Immature natural killer cell (primary cell): ENCODE data around the gene ASTE1. TPM values are rescaled to one million over a fixed set of nuclear protein-coding genes. Genes with fewer than 3 reads are reported as not detected.
"Not testable (repeated sequence)": the region's sequence is repeated elsewhere in the genome, so short reads cannot be mapped to it uniquely, and the experiment has no call there.

Source experiments
- DNase-seq, 3 donors: peaks; one replicate each; pipeline ENCODE4 v3.0.0; 2022; ENCODE audit warnings: mixed read lengths in 1 of 3
- H3K27ac Mint-ChIP-seq, 6 donors: one replicate each; pipeline ENCODE4 v1.8.0; 2020; ENCODE audit warnings: mixed read lengths in 6 of 6, mild to moderate bottlenecking in 5 of 6, inconsistent platforms in 4 of 6, moderate library complexity in 3 of 6
- H3K27me3 Mint-ChIP-seq, 3 donors: one replicate each; pipeline ENCODE4 v1.8.0; 2020 to 2021; ENCODE audit warnings: low read depth in 3 of 3, mild to moderate bottlenecking in 3 of 3, mixed read lengths in 3 of 3, moderate library complexity in 3 of 3, inconsistent platforms in 1 of 3
- H3K36me3 Mint-ChIP-seq, 3 donors: one replicate each; pipeline ENCODE4 v1.8.0; 2020; ENCODE audit warnings: mixed read lengths in 3 of 3, inconsistent platforms in 2 of 3, mild to moderate bottlenecking in 2 of 3
- H3K4me1 Mint-ChIP-seq, 2 donors: one replicate each; pipeline ENCODE4 v1.8.0; 2020; ENCODE audit warnings: inconsistent platforms in 2 of 2, mild to moderate bottlenecking in 2 of 2, mixed read lengths in 2 of 2, moderate library complexity in 1 of 2
- H3K4me3 Mint-ChIP-seq, 5 donors: one replicate each; pipeline ENCODE4 v1.8.0; 2020; ENCODE audit warnings: mild to moderate bottlenecking in 5 of 5, mixed read lengths in 5 of 5, inconsistent platforms in 3 of 5, moderate library complexity in 3 of 5
- H3K9me3 Mint-ChIP-seq, 6 donors: one replicate each; pipeline ENCODE4 v1.8.0; 2020; ENCODE audit warnings: mild to moderate bottlenecking in 6 of 6, mixed read lengths in 6 of 6, inconsistent platforms in 4 of 6, moderate library complexity in 3 of 6
- polyA plus RNA-seq, 3 donors: library from polyadenylated mRNA; unstranded; fragments of 300-500 nt; fragmentation: Illumina TruSeq; gene quantifications; one replicate each; pipeline ENCODE4 v1.2.3, GENCODE V29; 2021

Gene ASTE1, protein sequence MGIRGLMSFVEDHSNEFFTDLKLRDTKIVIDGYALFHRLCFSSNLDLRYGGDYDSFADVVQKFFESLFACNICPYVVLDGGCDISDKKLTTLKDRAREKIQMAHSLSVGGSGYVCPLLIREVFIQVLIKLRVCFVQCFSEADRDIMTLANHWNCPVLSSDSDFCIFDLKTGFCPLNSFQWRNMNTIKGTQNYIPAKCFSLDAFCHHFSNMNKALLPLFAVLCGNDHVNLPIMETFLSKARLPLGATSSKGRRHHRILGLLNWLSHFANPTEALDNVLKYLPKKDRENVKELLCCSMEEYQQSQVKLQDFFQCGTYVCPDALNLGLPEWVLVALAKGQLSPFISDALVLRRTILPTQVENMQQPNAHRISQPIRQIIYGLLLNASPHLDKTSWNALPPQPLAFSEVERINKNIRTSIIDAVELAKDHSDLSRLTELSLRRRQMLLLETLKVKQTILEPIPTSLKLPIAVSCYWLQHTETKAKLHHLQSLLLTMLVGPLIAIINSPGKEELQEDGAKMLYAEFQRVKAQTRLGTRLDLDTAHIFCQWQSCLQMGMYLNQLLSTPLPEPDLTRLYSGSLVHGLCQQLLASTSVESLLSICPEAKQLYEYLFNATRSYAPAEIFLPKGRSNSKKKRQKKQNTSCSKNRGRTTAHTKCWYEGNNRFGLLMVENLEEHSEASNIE
- polyA plus RNA-seq = 10 to 100 TPM; 15.9 to 28.6 (median 21.2) TPM

DNA sequence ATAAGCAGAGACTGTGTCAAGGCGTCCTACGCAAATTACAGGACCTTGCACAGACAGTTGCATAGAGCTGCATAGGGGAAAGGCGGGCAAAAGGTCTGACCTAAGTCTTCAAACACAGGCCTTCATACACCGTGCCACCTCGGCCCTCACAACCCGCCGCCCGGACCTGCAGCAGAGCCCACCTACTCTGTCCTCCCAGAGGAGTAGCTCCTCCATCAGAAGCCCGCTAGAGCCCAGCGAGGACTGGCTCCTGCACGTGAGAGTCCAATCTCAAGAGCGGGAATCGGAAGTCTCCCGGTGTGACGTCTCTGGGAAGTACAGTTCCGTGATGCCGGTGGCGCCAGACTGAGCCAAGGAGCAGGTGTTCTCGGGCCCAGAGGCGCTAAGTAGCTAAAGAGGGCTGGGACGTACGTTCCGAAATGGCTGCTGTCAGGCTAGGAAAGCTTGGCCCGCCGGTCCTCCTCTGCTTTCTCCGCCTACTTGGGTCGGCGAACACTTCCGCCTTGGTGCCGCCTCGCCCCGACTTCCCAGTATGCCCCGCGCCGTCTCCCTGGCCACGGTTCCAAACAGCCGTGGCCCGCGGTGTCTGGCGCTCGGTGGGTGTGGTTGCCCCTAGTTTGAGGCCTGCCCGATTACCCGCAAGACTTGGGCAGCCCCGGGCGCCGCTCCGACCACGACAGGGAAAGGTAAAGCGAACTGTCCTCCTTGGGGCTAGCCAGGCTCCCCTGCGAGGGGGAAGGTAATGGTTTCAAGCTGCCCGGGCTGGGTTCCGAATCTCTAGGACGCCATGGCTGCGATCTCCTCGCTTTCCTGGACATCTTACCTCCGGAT, at the start of gene ASTE1, which contains the start of gene NEK11:
ASTE1 (minus strand) TSS at position 505 of the 831 bp plus-strand sequence. CDS start 1,519 bp downstream, outside the sequence.
NEK11 (plus strand) TSS at position 557 of the 831 bp plus-strand sequence. CDS start 2,832 bp downstream, outside the sequence.
- Mint-ChIP-seq H3K9me3 (no peaks in the 10 kb centered on the region), H3K27ac (peak within 1 kb of the TSS; percentile 88 to 99 (median 96)), H3K36me3 (peaks cover 12 to 18% (median 16%) of the 10 kb centered on the region in 3 donors), H3K4me1 (peaks cover 48 to 57% of the 10 kb centered on the region in 2 donors), H3K4me3 (peak within 1 kb of the TSS; percentile 87 to 96 (median 93)), H3K27me3 (peaks cover 8 to 13% (median 9%) of the 10 kb centered on the region in 3 donors)
- DNase-seq = peak; percentile 94 to 97 (median 95)

DNA sequence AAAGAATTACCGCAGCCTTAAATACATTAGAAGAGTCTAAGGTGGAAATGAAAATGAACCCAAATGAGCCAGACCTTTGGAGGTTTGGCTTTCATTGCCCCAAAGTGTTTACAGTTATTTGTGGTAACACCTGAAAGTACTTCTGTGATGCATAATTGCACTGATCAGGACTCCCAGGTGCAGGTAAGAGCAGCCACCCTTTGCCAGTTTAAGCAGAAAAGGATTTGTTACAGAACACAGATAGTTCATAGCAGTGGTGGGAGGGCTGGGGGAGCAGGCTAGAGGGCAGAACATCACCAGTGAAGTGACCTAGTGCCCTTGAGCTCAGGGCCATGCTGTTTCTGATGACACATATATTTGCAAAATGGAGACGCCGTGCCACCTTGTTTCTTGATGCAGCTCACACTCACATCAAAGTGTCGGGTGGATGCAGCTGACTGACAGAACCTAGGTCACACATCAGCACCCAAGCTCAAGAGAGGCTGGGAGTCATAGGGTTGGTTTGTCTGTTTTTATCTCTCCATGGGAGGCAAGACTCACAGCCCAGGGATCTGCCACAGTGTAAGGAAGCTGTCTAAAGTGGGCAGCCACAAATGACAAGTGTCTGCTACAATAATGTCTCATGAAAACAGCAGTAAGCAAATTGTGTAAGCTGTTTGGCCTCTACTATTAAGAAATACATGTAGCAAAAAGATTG, 49.2 kb upstream of the ASTE1 start:
- peaks cover 0 to 2% (median 1%) of the 10 kb centered on the region in 3 donors for H3K27me3 Mint-ChIP-seq
- no peak overlapping the region for H3K27ac Mint-ChIP-seq
- no peaks in the 10 kb centered on the region for H3K4me1 Mint-ChIP-seq
- no peaks in the 10 kb centered on the region for H3K36me3 Mint-ChIP-seq
- DNase-seq = no peak
- H3K9me3 Mint-ChIP-seq = no peaks in the 10 kb centered on the region
- H3K4me3 Mint-ChIP-seq = no peak overlapping the region

DNA sequence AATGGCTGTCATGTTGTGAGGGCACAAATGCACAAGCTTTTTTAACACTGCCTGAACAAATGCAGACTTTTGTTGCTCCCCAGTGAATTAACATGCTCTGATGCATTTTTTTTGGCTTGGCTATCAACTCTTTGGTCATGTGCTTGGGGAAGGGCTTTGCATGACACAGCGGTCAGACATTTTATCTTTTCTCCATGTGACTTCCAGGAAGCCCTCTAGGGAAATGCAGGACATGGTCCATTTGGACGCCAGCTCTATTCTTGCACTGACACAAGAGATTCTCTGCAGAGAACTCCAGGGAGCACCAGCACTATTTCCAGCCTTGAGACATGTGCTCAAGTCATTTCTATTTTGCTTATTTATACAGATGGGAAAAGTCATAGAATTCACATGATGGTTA, 46.2 kb upstream of the ASTE1 start:
- H3K9me3 Mint-ChIP-seq = no peaks in the 10 kb centered on the region
- peaks cover 0 to 2% (median 1%) of the 10 kb centered on the region in 3 donors for H3K27me3 Mint-ChIP-seq
- H3K36me3 Mint-ChIP-seq = no peaks in the 10 kb centered on the region
- no peaks in the 10 kb centered on the region for H3K4me1 Mint-ChIP-seq
- no peak overlapping the region for H3K27ac Mint-ChIP-seq
- no peak overlapping the region for H3K4me3 Mint-ChIP-seq
- no peak for DNase-seq

DNA sequence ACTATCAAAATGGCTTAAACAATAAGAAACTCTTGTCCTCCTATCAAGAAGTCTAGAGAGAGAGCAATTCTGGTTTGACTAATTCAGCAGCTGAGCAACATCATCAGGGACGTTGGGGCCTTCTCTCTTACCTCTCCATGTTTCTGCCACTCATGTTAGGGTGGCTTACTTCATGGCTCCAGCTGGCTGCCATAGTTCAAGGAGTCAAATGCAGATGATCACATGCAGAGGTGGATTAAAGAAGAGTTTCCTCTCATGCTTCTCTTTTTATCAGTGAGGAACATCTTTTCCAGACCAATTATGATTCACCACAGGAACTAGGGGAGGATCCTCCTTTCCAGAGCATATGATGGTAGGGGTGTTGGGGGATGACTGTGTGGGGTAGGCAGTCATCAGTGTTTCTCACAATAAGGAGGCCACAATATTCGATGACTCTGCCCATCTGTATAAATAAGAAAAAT, 45.5 kb upstream of the ASTE1 start:
- Mint-ChIP-seq H3K36me3 (no peaks in the 10 kb centered on the region), H3K9me3 (no peaks in the 10 kb centered on the region), H3K27me3 (peaks cover 0 to 2% (median 1%) of the 10 kb centered on the region in 3 donors), H3K4me1 (no peaks in the 10 kb centered on the region), H3K4me3 (no peak overlapping the region), H3K27ac (no peak overlapping the region)
- DNase-seq = no peak

DNA sequence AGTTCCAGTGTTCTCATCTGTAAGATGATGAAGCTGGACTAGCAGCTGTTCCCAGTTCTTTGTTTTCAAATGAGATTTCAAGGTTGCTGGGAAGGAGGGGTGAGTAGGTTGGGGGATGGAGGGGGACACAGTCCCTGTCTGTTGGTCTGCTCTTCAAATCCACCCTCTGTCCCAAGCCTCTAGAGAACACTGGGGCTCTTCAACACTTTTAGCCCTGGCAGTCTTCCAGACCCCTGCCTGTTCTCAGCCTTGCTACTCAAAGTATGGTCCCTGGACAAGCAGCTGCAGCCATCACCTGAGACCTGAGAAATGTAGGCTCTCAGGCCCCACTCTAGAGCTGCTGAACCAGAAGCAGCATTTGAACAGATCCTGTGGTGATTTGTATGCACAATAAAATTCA, 41.4 kb upstream of the ASTE1 start:
- Mint-ChIP-seq H3K36me3 (no peaks in the 10 kb centered on the region), H3K27me3 (peaks cover 0 to 2% (median 0%) of the 10 kb centered on the region in 3 donors), H3K4me1 (no peaks in the 10 kb centered on the region), H3K27ac (peak overlapping the region in 1 of 6 donors; percentile 5), H3K9me3 (no peaks in the 10 kb centered on the region), H3K4me3 (no peak overlapping the region)
- DNase-seq = no peak

DNA sequence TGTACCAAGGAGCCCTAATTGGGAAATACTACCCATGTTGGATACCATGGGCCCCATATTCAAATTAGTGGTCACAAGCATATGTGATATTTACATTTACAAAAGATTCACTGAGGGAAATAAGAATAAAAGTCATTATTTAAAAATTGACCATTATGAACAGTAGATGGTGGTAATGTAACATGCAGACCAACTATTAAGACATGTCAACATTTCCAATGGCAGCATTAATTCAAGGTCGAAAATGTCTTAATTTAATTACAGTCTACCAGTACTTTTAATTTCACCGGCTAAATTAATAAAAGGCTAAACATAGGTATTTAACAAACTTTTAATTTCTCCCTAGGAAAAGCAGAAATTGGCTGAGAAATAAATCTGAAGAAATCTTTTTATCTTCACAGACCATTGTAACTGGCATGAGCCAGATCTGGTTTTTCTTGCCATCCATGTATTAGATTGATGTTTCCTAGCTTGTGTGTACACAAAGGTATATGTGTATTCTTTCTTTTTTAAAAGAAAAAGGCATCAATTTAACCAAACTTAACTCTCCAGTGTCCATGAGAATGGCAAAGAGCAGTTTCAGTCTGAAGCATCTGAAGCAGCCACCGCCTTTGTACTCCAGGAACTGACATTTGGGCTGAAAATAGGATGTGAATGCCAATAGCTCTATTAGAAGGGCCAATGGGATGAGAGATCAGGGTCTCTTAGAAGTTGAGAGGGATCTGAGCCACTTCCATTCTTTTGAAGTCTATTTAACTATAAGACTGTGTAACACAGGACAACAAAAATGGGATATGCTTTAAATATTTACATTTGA, 26.6 kb upstream of the ASTE1 start:
- H3K9me3 Mint-ChIP-seq = peaks cover 0 to 2% (median 0%) of the 10 kb centered on the region in 6 donors
- H3K4me1 Mint-ChIP-seq = no peaks in the 10 kb centered on the region

DNA sequence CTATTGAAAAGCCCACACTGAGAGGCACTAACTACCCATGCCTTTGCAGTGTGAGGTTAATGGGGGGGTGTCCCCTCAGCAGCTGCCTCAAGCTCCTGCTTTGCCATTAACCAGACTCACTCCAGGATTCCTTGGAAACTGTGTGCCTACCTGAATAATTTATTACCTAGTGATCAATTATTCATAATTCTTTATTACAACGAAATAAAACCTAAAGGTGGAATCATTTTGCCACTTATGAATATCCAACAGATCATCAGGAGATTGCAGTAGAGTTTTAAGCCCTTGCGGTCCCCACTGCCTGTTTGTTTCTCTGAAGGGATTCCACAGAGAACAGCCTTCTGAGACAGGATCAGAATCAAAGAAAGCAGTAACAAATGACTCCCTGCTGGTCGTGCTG, 23.4 kb upstream of the ASTE1 start:
- Mint-ChIP-seq H3K36me3 (peaks cover 4 to 20% (median 11%) of the 10 kb centered on the region in 3 donors), H3K27ac (no peak overlapping the region), H3K9me3 (peaks cover 7 to 23% (median 16%) of the 10 kb centered on the region in 6 donors), H3K4me3 (no peak overlapping the region), H3K27me3 (peaks cover 2 to 3% (median 2%) of the 10 kb centered on the region in 3 donors), H3K4me1 (no peaks in the 10 kb centered on the region)
- no peak for DNase-seq

More for the DNA sequence above, 26.6 kb upstream of the ASTE1 start:
- H3K27me3 Mint-ChIP-seq = peaks cover 0 to 2% (median 2%) of the 10 kb centered on the region in 3 donors
- H3K27ac Mint-ChIP-seq = no peak overlapping the region
- H3K36me3 Mint-ChIP-seq = peaks cover 0 to 6% (median 0%) of the 10 kb centered on the region in 3 donors
- no peak overlapping the region for H3K4me3 Mint-ChIP-seq
- peak in 2 of 3 donors; percentile 8 to 10 for DNase-seq

DNA sequence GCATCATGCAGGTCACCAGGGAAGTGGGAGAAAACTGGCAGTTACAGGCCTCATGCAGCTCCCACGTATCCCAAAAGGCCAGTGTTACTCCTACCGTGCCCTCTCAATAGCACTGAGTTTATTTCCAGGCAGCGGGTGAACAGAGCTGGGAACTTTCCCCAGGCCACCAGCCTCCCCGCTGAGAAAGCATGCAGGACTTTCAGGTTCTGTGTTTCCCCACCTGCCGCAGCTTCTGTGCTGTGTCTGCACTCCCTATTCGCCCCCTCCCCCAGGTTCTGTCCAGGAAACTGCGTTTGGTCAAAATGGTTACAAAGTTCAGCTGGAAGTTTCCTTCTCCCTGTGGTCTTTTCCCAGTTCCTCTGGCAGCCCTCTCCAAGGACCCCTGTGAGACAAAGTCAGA, 21.4 kb upstream of the ASTE1 start:
- Mint-ChIP-seq H3K9me3 (peaks cover 16 to 42% (median 34%) of the 10 kb centered on the region in 6 donors), H3K36me3 (peaks cover 21 to 29% (median 28%) of the 10 kb centered on the region in 3 donors), H3K27ac (no peak overlapping the region), H3K27me3 (peaks cover 0 to 3% (median 3%) of the 10 kb centered on the region in 3 donors), H3K4me3 (no peak overlapping the region), H3K4me1 (peaks cover 5 to 7% of the 10 kb centered on the region in 2 donors)
- no peak for DNase-seq

DNA sequence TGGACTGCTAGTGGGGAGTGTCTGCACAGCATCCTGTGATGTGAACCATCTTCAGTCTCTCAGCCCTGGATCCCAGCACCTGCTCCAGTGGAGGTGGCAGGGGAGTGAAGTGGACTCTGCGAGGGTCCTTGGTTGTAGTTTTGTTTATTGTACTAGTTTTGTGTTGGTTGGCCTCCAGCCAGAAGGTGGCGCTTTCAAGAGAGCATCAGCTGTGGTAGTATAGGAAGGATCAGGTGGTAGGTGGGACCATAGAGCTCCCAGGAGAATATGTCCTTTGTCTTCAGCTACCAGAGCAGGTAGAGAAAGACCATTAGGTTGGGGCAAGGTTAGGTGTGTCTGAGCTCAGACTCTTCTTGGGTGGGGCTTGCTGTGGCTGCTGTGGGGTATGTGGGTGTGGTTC, 21.0 kb upstream of the ASTE1 start:
- Mint-ChIP-seq H3K9me3 (peaks cover 16 to 42% (median 34%) of the 10 kb centered on the region in 6 donors), H3K4me3 (no peak overlapping the region), H3K36me3 (peaks cover 21 to 29% (median 28%) of the 10 kb centered on the region in 3 donors), H3K27me3 (peaks cover 1 to 3% (median 3%) of the 10 kb centered on the region in 3 donors), H3K27ac (no peak overlapping the region), H3K4me1 (peaks cover 10 to 11% of the 10 kb centered on the region in 2 donors)
- no peak for DNase-seq

DNA sequence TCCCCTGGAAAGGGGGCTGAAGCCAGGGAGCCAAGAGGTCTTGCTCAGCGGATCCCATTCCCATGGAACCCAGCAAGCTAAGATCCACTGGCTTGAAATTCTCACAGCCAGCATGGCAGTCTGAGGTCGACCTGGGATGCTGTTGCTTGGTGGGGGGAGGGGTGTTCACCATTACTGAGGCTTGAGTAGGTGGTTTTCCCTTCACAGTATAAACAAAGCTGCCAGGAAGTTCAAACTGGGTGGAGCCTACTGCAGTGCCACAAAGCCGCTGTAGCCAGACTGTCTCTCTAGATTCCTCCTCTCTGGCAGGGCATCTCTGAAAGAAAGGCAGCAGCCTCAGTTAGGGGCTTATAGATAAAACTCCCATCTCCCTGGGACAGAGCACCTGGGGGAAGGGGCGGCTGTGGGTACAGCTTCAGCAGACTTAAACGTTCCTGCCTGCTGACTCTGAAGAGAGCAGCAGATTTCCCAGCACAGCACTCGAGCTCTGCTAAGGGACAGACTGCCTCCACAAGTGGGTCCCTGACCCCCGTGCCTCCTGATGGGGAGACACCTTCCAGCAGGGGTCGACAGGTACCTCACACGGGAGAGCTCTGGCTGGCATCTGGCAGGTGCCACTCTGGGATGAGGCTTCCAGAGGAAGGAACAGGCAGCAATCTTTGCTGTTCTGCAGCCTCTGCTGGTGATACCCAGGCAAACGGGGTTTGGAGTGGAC, 15.8 kb upstream of the ASTE1 start:
- H3K27me3 Mint-ChIP-seq = not testable (repeated sequence)
- Mint-ChIP-seq H3K4me3 (peak overlapping the region; percentile 46 to 77 (median 59)), H3K9me3 (peaks cover 16 to 45% (median 34%) of the 10 kb centered on the region in 6 donors), H3K36me3 (peaks cover 21 to 33% (median 27%) of the 10 kb centered on the region in 3 donors), H3K4me1 (peaks cover 27 to 35% of the 10 kb centered on the region in 2 donors), H3K27ac (peak overlapping the region in 5 of 6 donors; percentile 54 to 76 (median 72))
- peak; percentile 31 to 54 (median 47) for DNase-seq

DNA sequence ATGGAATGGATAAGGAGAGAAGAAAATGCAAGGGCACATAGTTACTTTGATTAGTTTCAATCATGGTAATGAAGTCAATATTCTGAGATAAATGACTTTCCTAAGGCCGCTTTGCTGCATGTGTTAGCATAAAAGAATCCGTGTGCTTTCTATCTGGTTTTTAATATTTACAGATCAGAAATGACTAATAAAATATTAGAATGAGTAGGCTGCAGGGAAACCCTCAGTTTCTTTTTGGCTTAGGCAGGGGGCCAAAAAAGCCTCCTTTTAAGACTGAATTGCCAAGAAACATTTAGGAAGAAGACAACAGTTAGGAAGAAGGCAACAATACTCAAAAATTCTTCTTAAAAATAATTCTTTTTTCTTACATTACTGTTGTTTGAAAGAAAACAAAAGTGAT, 11.7 kb upstream of the ASTE1 start:
- Mint-ChIP-seq H3K9me3 (peaks cover 2 to 11% (median 2%) of the 10 kb centered on the region in 6 donors), H3K36me3 (peaks cover 2 to 7% (median 6%) of the 10 kb centered on the region in 3 donors), H3K4me3 (no peak overlapping the region), H3K27ac (no peak overlapping the region), H3K27me3 (peaks cover 0 to 6% (median 0%) of the 10 kb centered on the region in 3 donors), H3K4me1 (peaks cover 25 to 32% of the 10 kb centered on the region in 2 donors)
- no peak for DNase-seq
